Right lobe of liver (tissue), 6 donors: ENCODE measurements around the gene SIRT2. TPM values are rescaled to one million over a fixed set of nuclear protein-coding genes. Genes with fewer than 3 reads are reported as not detected.
"Not testable (repeated sequence)": the region's sequence is repeated elsewhere in the genome, so short reads cannot be mapped to it uniquely, and the experiment has no call there.

Experiments used
- ATAC-seq, 4 donors: fragments of 200-7000 bp; cut with Tn5 transposase; one replicate each; pipeline ENCODE4 v1.9.1; 2020; ENCODE audit warnings: mild to moderate bottlenecking in 4 of 4, moderate library complexity in 4 of 4
- DNase-seq, 3 donors: peaks; one replicate each; pipeline ENCODE4 v3.0.0-alpha.2; 2020
- H3K27ac ChIP-seq, 3 donors: fragments of 200-600 bp; one replicate each; pipeline ENCODE4 v1.8.0; 2022
- H3K27me3 ChIP-seq, 2 donors: fragments of 200-600 bp; one replicate each; pipeline ENCODE4 v1.8.0; 2022
- H3K36me3 ChIP-seq, 4 donors: fragments of 200-600 bp; sonication (generic) in 1 of 4; one replicate each; pipeline versions ENCODE4 v1.5.1 to v1.8.0; 2017 to 2022; ENCODE audit warnings: control low read depth in 1 of 4
- H3K4me1 ChIP-seq, 4 donors: fragments of 200-600 bp; sonication (generic) in 1 of 4; one replicate each; pipeline versions ENCODE4 v1.5.1 to v1.8.0; 2017 to 2022; ENCODE audit warnings: control low read depth in 1 of 4
- H3K4me3 ChIP-seq, 3 donors: fragments of 200-600 bp; one replicate each; pipeline ENCODE4 v1.8.0; 2022
- H3K9me3 ChIP-seq, 4 donors: fragments of 200-600 bp; sonication (generic) in 1 of 4; one replicate each; pipeline versions ENCODE4 v1.5.1 to v1.8.0; 2017 to 2022; ENCODE audit warnings: control low read depth in 1 of 4
- POLR2A ChIP-seq: fragments of 450-650 bp; IDR thresholded peaks from one replicate; pipeline ENCODE4 v1.6.1; 2017; ENCODE audit warnings: antibody characterized with exemption, mild to moderate bottlenecking
- WGBS: methylation state at CpG from one replicate; pipeline ENCODE4 v1.1.6; 2018; ENCODE audit warnings: low coverage, low lambda C conversion rate; ENCODE audit not compliant: insufficient coverage; ENCODE audit errors: missing lambda C conversion rate; 5-methylcytosine and 5-hydroxymethylcytosine counted together
- intact Hi-C, 2 donors: fragments of 100-400 bp; cut with DNase I; formaldehyde crosslinking; loops; one replicate each; pipeline versions ENCODE4 v1.11.2 to v1.14.1; 2022
- total RNA-seq, 6 experiments: library from RNA; depleted of rRNA in 2 of 6; stranded (reverse); fragments of >200 nt in 2 of 6; fragmentation: NEBNext Ultra II Directional in 3 of 6; extraction: Animal tissue kit (Norgen Biotek cat#: 25700) in 3 of 6; gene quantifications; one replicate each; pipeline versions ENCODE4 v1.1.0 to v1.2.4, GENCODE V29; 2016 to 2023
- TF ChIP-seq, protein P1 (sequence below), 4 donors: fragments of 200-600 bp in 3 of 4; fragments of 450-650 bp in 1 of 4; IDR thresholded peaks; one replicate each; pipeline versions ENCODE4 v1.5.1 to v1.8.0; 2016 to 2022; ENCODE audit warnings: antibody characterized with exemption in 4 of 4, mild to moderate bottlenecking in 2 of 4
- donor health status: DM: no; HTN: yes; CAD: no.
- donor health status: DM: no; HTN: no; CAD: no.
- donor health status: DM: no; HTN: no; CAD: no.
- donor health status: DM: no; HTN: yes; CAD: no.
- donor health status: DM: no; HTN: yes; CAD: no.

Gene SIRT2
- total RNA-seq, 6 experiments from 2014 or later, result 28.6 to 62.0 (median 32.5) TPM

DNA sequence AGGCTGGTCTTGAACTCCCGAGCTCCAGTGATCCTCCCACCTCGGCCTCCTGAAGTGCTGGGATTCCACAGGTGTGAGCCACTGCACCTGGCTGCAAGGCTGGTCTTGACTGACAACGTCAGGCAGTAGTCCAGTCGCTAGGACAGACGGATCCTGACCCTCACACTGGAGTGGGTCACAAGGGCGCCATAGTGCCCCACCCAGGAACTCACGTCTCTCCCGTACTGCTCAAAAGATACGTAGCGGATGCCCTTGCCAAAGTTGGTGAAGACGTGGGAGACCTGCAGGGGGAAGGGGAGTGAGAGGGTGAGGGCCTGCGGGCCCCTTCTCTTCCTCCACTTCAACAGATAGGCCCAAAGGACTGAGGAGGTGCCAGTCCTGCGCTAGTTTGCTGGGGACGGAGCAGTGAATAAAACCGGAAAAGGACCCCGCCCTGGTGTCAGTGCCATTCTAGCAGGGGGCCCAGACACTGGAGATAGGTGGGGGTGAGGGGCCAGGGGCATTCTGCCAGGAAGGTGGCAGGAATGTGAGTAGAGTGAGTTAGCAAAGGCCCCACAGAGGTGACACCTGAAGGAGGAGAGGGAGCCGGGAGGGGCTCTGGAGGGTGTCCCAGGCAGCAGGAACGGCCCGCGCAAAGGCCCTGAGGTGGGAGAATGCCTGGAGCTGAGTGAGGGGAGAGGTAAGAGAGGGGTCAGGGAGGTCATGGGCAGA is 43.2 kb upstream of the SIRT2 start:
- intact Hi-C loops, result no loop called here
- H3K4me1 ChIP-seq, result no peaks in the 10 kb centered on the region
- TF ChIP-seq, protein P1, sequence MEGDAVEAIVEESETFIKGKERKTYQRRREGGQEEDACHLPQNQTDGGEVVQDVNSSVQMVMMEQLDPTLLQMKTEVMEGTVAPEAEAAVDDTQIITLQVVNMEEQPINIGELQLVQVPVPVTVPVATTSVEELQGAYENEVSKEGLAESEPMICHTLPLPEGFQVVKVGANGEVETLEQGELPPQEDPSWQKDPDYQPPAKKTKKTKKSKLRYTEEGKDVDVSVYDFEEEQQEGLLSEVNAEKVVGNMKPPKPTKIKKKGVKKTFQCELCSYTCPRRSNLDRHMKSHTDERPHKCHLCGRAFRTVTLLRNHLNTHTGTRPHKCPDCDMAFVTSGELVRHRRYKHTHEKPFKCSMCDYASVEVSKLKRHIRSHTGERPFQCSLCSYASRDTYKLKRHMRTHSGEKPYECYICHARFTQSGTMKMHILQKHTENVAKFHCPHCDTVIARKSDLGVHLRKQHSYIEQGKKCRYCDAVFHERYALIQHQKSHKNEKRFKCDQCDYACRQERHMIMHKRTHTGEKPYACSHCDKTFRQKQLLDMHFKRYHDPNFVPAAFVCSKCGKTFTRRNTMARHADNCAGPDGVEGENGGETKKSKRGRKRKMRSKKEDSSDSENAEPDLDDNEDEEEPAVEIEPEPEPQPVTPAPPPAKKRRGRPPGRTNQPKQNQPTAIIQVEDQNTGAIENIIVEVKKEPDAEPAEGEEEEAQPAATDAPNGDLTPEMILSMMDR (IDR thresholded peaks at IDR 0.05), result no peak
- TF ChIP-seq POLR2A, result no peak
- 85% methylated on average over 10 of the region's 20 CpGs for WGBS
- no peak overlapping the region for H3K27ac ChIP-seq
- no peak overlapping the region for H3K4me3 ChIP-seq
- H3K27me3 ChIP-seq, result no peaks in the 10 kb centered on the region
- peaks cover 0 to 6% (median 2%) of the 10 kb centered on the region in 4 donors for H3K36me3 ChIP-seq
- ATAC-seq (peak in 3 of 4 donors; percentile 25 to 28 (median 27)), DNase-seq (peak in 2 of 3 donors; percentile 15 to 21)
- H3K9me3 ChIP-seq, result no peaks in the 10 kb centered on the region

DNA sequence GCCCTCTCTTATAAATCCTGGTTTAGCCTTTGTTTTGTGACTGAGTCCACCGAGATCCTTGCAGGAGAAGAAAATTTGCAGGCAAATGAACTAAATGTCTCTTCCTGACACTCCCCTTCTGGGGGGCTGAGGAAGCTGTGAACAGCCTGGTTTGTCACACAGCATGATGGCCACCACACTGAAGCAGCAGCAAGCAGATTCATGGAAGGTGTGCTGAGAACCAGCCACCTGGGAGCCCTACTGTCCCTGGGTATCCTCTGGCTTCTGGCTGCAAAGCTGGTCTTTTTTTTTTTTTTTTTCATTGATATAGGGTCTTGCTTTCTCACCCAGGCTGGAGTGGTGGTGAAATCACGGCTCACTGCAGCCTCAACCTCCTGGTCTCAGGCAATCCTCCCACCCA is 42.6 kb upstream of the SIRT2 start:
- no peaks in the 10 kb centered on the region for H3K9me3 ChIP-seq
- H3K4me1 ChIP-seq, result no peaks in the 10 kb centered on the region
- peaks cover 0 to 6% (median 2%) of the 10 kb centered on the region in 4 donors for H3K36me3 ChIP-seq
- no peaks in the 10 kb centered on the region for H3K27me3 ChIP-seq
- 94% methylated on average over 2 of the region's 2 CpGs for WGBS
- H3K4me3 ChIP-seq, result no peak overlapping the region
- DNase-seq, result peak in 2 of 3 donors; percentile 2 to 10
- ATAC-seq, result no peak
- intact Hi-C loops, result no loop called here
- no peak overlapping the region for H3K27ac ChIP-seq
- no peak for TF ChIP-seq POLR2A
- TF ChIP-seq, protein P1 (IDR thresholded peaks at IDR 0.05), result no peak

DNA sequence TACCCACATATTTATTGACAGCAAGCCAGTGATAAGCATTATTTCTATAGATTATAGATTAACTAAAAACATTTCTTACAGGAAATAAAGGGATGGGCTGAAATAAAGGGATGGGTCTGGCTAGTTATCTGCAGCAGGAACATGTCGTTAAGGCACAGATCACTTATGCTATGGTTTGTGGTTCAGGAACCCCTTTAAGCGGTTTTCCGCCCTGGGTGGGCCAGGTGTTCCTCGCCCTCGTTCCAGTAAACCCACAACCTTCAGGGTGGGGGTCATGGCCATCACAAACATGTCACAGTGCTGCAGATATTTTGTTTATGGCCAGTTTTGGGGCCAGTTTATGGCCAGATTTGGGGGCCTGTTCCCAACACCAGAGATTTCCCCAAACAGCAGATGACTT is 42.0 kb upstream of the SIRT2 start:
- peak in 1 of 3 donors; percentile 9 for DNase-seq
- ATAC-seq, intact Hi-C loops, H3K27me3 ChIP-seq, H3K9me3 ChIP-seq, H3K36me3 ChIP-seq, H3K4me1 ChIP-seq, H3K4me3 ChIP-seq, H3K27ac ChIP-seq: not testable (repeated sequence)
- 58% methylated on average over 3 of the region's 5 CpGs for WGBS

DNA sequence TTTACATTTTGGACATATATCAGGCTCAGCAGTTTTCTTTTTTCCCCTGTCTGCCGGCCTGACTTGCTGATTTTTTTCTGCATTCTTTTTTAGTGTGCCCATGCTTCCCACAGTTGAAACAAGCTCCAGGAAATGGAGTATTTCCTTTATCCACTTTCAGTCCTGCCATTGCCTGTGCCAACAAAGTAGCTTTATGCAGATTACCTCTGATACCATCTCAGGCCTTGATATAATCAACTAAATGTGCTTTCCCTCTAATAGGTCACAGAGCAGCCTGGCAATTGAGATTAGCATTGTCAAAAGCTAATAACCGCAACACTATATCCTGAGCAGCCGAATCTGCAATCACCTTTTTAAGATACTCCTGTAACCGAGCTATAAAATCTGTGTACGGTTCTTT is 40.5 kb upstream of the SIRT2 start:
- intact Hi-C loops, result no loop called here
- 64% methylated on average over 5 of the region's 5 CpGs for WGBS

DNA sequence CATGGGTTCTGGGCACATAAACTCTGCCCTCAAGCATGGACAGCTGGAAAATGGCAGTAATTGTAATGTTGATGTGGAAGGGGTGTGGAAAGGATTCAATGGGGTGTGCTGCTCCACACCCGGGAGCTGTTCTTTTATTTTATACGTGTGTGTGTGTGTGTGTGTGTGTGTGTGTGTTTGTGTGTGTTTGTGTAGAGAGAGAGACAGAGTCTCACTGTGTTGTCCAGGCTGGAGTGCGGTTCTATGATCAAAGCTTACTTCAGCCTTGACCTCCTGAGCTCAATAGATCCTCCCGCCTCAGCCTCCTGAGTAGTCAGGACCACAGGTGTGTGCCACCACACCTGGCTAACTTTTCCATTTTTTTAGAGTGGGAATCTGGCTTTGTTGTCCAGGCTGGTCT is 34.1 kb upstream of the SIRT2 start:
- Histone ChIP-seq H3K4me1 (peaks cover 0 to 37% (median 3%) of the 10 kb centered on the region in 4 donors), H3K27me3 (no peaks in the 10 kb centered on the region), H3K9me3 (no peaks in the 10 kb centered on the region), H3K4me3 (no peak overlapping the region), H3K36me3 (peaks cover 0 to 3% (median 0%) of the 10 kb centered on the region in 4 donors), H3K27ac (no peak overlapping the region)
- intact Hi-C loops, result no loop called here
- DNase-seq, result no peak
- 51% methylated on average over 2 of the region's 4 CpGs for WGBS
- no peak for TF ChIP-seq POLR2A
- TF ChIP-seq, protein P1 (IDR thresholded peaks at IDR 0.05), result no peak
- ATAC-seq, result no peak

More for the DNA sequence above, 40.5 kb upstream of the SIRT2 start:
- no peak overlapping the region for H3K27ac ChIP-seq
- no peaks in the 10 kb centered on the region for H3K27me3 ChIP-seq
- H3K4me3 ChIP-seq, result no peak overlapping the region
- H3K4me1 ChIP-seq, result peaks cover 0 to 12% (median 0%) of the 10 kb centered on the region in 4 donors
- ATAC-seq (no peak), DNase-seq (no peak)
- no peaks in the 10 kb centered on the region for H3K9me3 ChIP-seq
- peaks cover 0 to 4% (median 0%) of the 10 kb centered on the region in 4 donors for H3K36me3 ChIP-seq
- TF ChIP-seq, protein P1 (IDR thresholded peaks at IDR 0.05), result no peak
- no peak for TF ChIP-seq POLR2A
